ENCODE results near the gene MGMT.

DNA sequence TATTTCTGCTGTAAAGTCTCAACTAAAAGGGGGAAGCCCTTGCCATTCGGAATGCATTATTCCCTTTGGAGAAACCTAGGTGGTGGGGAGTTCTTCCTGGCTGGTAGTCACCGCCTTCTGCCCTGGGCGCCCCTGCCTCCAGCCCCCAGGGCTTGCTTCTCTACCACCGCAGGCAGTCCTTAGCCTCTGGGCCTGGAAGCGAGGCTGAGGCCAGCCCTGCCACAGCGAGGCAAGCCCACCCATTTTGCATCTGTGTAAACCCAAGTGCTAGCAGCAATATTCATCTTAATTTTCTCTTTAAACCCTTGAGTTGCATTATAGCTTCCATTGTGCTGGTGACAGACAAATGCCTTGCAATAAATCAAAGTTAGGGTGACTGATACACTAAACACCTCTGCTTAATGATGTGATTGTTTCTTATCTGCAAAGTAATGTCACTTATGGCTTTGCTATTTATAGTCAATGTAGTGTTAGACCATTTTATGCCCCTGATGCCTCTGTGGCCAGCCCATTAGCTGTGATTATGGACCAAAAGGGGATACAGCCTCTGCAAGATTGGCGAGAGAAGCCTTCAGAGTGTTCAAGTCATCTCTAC lies 26.2 kb upstream of the MGMT start:
- no peak for TF ChIP-seq CTCF (IDR thresholded peaks at IDR 0.05)
- TF ChIP-seq POLR2A (IDR thresholded peaks at IDR 0.05): no peak
